GM19467 (cell line): Measurements from ENCODE around the gene FIG4.
"Not testable (repeated sequence)": the region's sequence is repeated elsewhere in the genome, so short reads cannot be mapped to it uniquely, and the experiment has no call there.

Experiments used
- ATAC-seq: cut with Tn5 transposase; IDR thresholded peaks from one replicate; pipeline ENCODE4 v1.9.1; 2021; ENCODE audit warnings: mild to moderate bottlenecking, moderate library complexity; ENCODE audit not compliant: unreplicated experiment

The FIG4 gene

GRCh38 chr6:109701774-109702173, 10.7 kb downstream of the FIG4 start:
- ATAC-seq, result no peak

- ATAC-seq, result no peak
Measured at GRCh38 chr6:109702791-109703190, 11.7 kb downstream of the FIG4 start.

GRCh38 chr6:109705258-109705657, 14.2 kb downstream of the FIG4 start:
- peak; percentile 89 for ATAC-seq

- no peak for ATAC-seq
Measured at GRCh38 chr6:109706513-109706912, 15.4 kb downstream of the FIG4 start.

GRCh38 chr6:109708099-109708498, 17.0 kb downstream of the FIG4 start:
- ATAC-seq, result not testable (repeated sequence)

GRCh38 chr6:109713097-109713496, 22.0 kb downstream of the FIG4 start:
- ATAC-seq, result no peak

- no peak for ATAC-seq
Measured at GRCh38 chr6:109714166-109714565, 23.1 kb downstream of the FIG4 start.

GRCh38 chr6:109714611-109715010, 23.5 kb downstream of the FIG4 start:
- ATAC-seq, result no peak

GRCh38 chr6:109715616-109716015, 24.5 kb downstream of the FIG4 start:
- ATAC-seq, result no peak

- ATAC-seq, result no peak
Measured at GRCh38 chr6:109717971-109718370, 26.9 kb downstream of the FIG4 start.

GRCh38 chr6:109718991-109719390, 27.9 kb downstream of the FIG4 start:
- ATAC-seq, result no peak

- ATAC-seq, result no peak
Measured at GRCh38 chr6:109720311-109720710, 29.2 kb downstream of the FIG4 start.

GRCh38 chr6:109722011-109722410, 30.9 kb downstream of the FIG4 start:
- ATAC-seq, result no peak

GRCh38 chr6:109722564-109723254, 31.6 kb downstream of the FIG4 start:
- ATAC-seq, result no peak

- not testable (repeated sequence) for ATAC-seq
Measured at GRCh38 chr6:109725250-109725649, 34.2 kb downstream of the FIG4 start.

- no peak for ATAC-seq
Measured at GRCh38 chr6:109736273-109737025, 45.4 kb downstream of the FIG4 start.

- no peak for ATAC-seq
Measured at GRCh38 chr6:109738255-109738654, 47.2 kb downstream of the FIG4 start.

GRCh38 chr6:109738667-109739066, 47.6 kb downstream of the FIG4 start:
- no peak for ATAC-seq

GRCh38 chr6:109739686-109740085, 48.6 kb downstream of the FIG4 start:
- no peak for ATAC-seq

- no peak for ATAC-seq
Measured at GRCh38 chr6:109740787-109741186, 49.7 kb downstream of the FIG4 start.

- no peak for ATAC-seq
Measured at GRCh38 chr6:109743739-109744138, 52.6 kb downstream of the FIG4 start.

GRCh38 chr6:109744779-109745178, 53.7 kb downstream of the FIG4 start:
- ATAC-seq, result not testable (repeated sequence)
